HG03045 (cell line): Measurements from ENCODE around the gene DNAJB11.
"Not testable (repeated sequence)": the region's sequence is repeated elsewhere in the genome, so short reads cannot be mapped to it uniquely, and the experiment has no call there.

Experiments
- ATAC-seq: cut with Tn5 transposase; IDR thresholded peaks from one replicate; pipeline ENCODE4 v1.9.1; 2021; ENCODE audit warnings: mild to moderate bottlenecking, moderate library complexity; ENCODE audit not compliant: unreplicated experiment

The DNAJB11 gene

GRCh38 chr3:186551387-186551786 lies 19.1 kb upstream of the DNAJB11 start:
- ATAC-seq, result no peak

- ATAC-seq, result no peak
Observed at GRCh38 chr3:186552408-186553031, 18.0 kb upstream of the DNAJB11 start.

GRCh38 chr3:186564586-186564985 lies 5.9 kb upstream of the DNAJB11 start:
- ATAC-seq, result no peak

GRCh38 chr3:186566772-186567071 lies 3.8 kb upstream of the DNAJB11 start:
- ATAC-seq, result no peak

GRCh38 chr3:186567072-186567921 lies 3.2 kb upstream of the DNAJB11 start, which contains the start of gene TBCCD1:
TBCCD1 (minus strand) TSS chr3:186567339; CDS start chr3:186564329, 3,010 bp downstream.
- ATAC-seq, result peak; percentile 44

- not testable (repeated sequence) for ATAC-seq
Observed at GRCh38 chr3:186569361-186569760, 1.2 kb upstream of the DNAJB11 start.

GRCh38 chr3:186569779-186570095 lies 783 bp upstream of the DNAJB11 start:
- no peak for ATAC-seq

GRCh38 chr3:186570941-186571643 lies 572 bp downstream of the DNAJB11 start:
- ATAC-seq, result no peak

GRCh38 chr3:186571644-186572013 lies 1.1 kb downstream of the DNAJB11 start:
- ATAC-seq, result no peak

- no peak for ATAC-seq
Observed at GRCh38 chr3:186577521-186577920, 7.0 kb downstream of the DNAJB11 start.

- no peak for ATAC-seq
Observed at GRCh38 chr3:186580785-186581184, 10.3 kb downstream of the DNAJB11 start.

GRCh38 chr3:186582541-186582940 lies 12.0 kb downstream of the DNAJB11 start:
- no peak for ATAC-seq

GRCh38 chr3:186583831-186584230 lies 13.3 kb downstream of the DNAJB11 start:
- ATAC-seq, result no peak

GRCh38 chr3:186586245-186586644 lies 15.7 kb downstream of the DNAJB11 start:
- ATAC-seq, result not testable (repeated sequence)

- ATAC-seq, result no peak
Observed at GRCh38 chr3:186587183-186587582, 16.7 kb downstream of the DNAJB11 start.

GRCh38 chr3:186588632-186589031 lies 18.1 kb downstream of the DNAJB11 start:
- no peak for ATAC-seq

GRCh38 chr3:186589121-186589520 lies 18.6 kb downstream of the DNAJB11 start:
- no peak for ATAC-seq

GRCh38 chr3:186589856-186590579 lies 19.5 kb downstream of the DNAJB11 start:
- no peak for ATAC-seq

GRCh38 chr3:186590580-186591295 lies 20.2 kb downstream of the DNAJB11 start:
- ATAC-seq, result no peak

- no peak for ATAC-seq
Observed at GRCh38 chr3:186592682-186593081, 22.2 kb downstream of the DNAJB11 start.

GRCh38 chr3:186593862-186594261 lies 23.3 kb downstream of the DNAJB11 start:
- no peak for ATAC-seq
